NCI-H146 (cell line): ENCODE data around the gene PATZ1.
"Not testable (repeated sequence)": the region's sequence is repeated elsewhere in the genome, so short reads cannot be mapped to it uniquely, and the experiment has no call there.

ENCODE experiments used
- DNase-seq: peaks from one replicate; lab custom pipeline; 2025; lab: John Stamatoyannopoulos, UW

Gene PATZ1, protein sequence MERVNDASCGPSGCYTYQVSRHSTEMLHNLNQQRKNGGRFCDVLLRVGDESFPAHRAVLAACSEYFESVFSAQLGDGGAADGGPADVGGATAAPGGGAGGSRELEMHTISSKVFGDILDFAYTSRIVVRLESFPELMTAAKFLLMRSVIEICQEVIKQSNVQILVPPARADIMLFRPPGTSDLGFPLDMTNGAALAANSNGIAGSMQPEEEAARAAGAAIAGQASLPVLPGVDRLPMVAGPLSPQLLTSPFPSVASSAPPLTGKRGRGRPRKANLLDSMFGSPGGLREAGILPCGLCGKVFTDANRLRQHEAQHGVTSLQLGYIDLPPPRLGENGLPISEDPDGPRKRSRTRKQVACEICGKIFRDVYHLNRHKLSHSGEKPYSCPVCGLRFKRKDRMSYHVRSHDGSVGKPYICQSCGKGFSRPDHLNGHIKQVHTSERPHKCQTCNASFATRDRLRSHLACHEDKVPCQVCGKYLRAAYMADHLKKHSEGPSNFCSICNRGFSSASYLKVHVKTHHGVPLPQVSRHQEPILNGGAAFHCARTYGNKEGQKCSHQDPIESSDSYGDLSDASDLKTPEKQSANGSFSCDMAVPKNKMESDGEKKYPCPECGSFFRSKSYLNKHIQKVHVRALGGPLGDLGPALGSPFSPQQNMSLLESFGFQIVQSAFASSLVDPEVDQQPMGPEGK

DNA sequence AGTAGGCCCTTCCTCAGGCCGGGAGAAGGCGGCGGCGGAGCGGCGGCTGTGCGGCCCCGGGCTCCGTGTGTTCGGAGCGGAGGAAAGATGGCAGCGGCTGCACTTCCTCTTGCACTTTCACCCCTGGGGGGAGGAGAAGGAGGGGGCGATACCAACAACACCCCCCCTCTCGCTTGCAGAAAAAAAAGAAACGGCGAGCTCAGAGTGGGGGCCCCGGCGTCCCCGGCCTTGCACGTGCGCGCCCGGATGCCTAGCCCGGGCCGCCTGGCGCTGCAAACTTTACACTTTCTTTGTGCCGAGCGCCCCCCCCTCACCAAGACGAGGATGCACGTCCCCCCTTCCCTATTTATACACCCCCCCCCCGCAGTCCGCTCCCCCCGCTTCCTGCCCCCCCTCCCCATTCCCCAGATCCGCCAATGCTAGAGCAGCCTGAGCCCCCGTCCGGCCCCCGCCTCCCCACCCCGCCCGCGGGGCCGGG, at the start of gene PATZ1:
TSS of gene PATZ1 (minus strand) at position 92 of the 478 bp plus-strand sequence. CDS start 744 bp downstream, outside the sequence.
- peak; percentile 86 for DNase-seq

DNA sequence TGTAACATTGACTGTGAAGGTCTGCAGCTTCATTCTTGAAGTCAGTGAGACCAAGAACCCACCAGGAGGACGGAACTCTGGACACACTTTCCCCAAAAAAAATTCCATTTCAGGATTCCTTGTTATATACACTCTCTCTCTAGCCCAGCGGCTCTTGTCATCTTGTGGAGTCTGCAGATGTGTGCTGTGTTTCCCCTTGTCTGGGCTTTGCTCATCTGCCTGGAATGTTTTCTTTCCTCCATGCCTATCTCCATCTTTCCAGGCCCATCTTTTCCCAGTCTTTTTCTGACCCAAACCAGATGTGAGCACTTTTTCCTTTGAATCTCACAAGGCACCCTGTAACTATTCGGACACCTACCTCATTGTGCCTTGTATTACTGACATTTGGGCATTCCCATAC, 48.2 kb upstream of the PATZ1 start:
- no peak for DNase-seq

DNA sequence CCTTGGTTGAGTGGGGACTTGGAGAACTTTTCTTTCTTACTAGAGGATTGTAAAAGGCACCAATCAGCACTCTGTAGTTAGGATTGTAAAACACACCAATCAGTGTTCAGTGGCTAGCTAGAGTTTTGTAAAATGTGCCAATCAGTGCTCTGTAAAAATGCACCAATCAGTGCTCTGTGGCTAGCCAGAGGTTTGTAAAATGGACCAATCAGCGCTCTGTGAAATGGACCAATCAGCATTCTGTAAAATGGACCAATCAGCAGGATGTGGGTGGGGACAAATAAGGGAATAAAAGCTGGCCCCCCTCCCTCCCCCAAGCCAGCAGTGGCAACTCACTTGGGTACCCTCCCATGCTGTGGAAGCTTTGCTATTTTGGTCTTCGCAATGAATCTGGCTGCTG, 47.7 kb upstream of the PATZ1 start:
- no peak for DNase-seq

DNA sequence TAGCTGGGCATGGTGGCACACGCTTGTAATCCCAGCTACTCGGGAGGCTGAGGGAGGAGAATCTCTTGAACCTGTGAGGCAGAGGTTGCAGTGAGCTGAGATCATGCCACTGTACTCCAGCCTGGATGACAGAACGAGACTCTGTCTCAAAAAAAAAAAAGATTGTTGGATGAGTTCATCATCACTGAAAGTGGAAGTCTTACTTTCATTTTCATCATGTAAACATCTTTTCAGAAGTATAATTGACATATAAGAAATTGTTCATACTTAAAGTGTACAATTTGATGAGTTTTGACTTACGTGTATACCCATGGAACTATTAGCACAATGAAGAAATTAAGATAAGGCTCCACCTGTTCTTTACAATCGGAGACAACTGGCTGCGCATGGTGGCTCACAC, 32.5 kb upstream of the PATZ1 start:
- DNase-seq, result not testable (repeated sequence)

DNA sequence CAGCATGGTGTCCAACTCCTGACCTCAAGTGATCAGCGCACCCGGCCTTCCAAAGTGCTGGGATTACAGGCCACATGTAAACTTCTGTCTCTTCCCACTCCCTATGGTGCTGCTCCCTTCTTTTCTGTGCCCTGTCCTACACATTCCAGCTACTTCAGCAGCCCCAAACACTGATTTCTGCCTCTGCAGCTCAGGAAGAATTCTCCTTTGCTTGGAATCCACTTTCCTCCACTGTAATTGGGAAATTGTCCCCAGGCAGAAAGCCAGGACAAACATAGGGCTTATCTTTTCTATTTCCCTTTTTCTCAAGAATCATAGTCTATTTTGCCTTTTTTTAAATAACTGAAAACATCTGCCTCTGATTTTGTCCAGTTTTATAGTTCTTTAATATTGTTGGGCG, 32.0 kb upstream of the PATZ1 start:
- DNase-seq, result no peak

DNA sequence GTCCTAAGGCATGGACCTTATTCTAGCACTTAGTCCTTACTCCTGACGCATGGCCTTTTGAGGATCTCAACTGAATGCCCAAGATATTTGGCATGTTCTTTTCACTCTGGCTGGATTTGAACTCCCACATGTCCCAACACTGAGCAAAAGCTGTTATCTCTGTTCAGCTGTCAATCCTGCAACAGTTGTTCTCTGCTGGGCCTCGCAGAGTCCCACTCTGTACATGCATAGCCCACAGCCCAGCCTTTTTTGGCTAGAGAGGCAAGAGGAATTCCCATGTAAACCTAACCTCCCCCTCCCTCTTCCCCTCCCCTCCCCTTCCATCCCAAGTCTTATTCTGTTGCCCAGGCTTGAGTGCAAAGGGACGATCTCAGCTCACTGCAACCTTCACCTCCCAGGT, 31.5 kb upstream of the PATZ1 start:
- DNase-seq, result no peak

DNA sequence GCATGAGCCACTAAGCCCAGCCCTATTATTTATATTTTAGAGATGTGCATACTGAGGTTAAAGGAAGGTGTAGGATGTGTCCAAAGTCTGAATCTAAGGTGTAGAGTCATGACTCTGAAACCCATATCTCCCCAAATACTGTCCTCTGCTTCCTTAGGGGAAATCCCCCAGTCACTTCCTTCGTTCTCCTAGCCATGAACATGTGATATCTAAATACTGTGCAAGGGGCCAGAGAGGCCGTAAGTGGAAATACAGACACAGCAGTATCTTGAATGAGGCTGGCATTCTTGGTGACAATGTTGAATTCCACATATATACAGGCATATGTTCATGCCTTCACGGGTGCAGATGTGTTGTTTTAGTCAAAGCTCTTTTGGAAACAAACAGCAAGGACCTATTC, 21.3 kb upstream of the PATZ1 start:
- no peak for DNase-seq

DNA sequence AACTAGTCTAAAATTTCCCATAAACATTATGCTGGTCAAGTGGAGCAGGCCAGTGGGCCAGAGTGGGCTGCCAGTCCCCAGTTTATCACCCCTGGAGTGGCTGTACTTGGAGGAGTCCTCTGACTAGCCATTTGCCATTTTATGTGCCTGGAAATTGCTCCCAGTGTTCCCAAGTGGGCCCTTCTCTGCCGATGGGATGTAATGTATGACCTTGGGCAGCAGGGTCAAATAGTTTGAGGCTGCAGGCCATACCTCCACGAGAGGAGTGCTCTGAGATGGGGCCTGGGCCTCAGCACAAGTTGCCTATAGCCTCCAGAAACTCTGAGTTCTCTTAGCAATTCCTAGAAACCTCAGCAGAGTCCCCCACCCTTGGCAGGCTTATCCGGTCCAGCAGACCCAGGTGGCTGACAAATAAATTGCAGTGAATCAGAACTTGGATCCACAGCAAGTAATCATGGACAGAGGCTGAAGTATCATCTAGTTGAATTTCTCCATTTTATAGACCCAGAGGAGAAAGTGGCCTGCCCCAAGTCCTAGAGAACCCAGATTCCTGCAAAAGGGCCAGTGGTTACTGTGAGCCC, 17.8 kb upstream of the PATZ1 start:
- no peak for DNase-seq

DNA sequence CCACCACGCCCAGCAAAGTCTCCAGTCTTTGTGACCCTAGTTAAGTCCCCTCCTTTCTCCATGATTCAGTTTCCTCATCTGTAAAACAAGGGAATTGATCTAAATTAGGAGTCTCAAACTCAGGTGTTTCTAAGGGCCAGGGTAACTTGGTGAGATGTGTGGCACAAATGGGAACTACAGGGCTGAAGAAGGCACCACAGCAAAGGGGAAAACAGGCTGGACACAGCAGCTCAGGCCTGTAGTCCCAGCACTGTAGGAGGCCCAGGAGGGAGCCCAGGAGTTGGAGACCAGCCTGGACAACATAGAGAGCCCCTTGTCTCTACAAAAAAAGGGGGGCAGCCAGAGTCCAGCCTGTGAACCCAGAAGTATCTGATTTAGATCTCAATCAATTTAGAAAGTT, 15.6 kb upstream of the PATZ1 start:
- DNase-seq, result no peak

DNA sequence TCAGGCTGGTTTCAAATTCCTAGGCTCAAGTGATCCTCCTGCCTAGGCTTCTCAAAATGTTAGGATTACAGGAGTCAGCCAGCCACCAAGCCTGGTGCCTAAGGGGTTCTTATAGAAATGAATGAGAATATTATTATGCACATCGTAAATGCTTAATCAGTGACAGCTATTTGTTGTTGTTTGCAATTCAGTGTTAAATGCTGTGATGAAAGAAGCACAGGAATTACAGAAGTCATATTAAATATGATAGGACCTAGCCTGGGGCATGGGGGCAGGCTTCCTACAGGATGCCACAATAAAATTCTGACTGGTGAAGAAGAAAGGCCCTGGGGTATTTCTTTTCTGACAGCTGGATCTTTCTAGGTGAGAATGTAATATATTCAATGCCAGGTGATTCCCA, 13.9 kb upstream of the PATZ1 start:
- DNase-seq, result no peak

DNA sequence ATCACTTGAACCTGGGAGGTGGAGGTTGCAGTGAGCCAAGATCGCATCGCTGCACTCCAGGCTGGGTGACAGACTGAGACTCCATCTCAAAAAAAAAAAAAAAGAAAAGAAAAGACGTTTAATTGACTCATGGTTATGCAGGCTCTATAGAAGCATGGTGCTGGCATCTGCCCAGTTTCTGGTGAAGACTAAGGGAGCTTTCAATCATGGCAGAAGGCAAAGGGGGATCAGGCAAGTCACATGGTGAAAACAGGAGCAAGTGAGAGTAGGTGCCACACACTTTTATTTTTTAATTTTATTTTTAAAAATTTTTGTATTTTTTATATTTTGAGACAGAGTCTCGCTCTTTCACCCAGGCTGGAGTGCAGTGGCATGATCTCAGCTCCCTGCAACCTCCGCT, 8.4 kb upstream of the PATZ1 start:
- no peak for DNase-seq

DNA sequence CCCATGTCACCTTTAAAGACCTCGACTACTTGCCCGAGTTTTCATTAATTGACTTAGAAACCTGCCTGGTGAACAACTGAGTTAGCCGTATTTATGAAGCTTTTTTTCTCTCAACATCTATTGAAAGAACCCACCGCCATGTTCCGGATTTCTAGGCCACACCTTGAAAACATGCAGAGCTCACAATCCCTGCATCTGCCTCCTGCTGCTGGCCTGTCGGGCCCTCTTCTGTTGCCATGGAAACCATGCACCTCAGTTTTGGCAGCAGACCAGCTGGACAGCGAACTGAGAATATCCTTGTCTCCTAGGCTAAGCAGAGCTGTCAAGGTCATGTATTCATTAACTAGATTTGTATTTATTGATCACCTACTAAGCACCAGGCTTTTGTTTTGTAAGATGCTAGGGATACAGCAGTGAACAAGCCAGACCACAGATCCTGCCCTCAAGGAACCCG, 4.3 kb upstream of the PATZ1 start:
- peak; percentile 79 for DNase-seq

DNA sequence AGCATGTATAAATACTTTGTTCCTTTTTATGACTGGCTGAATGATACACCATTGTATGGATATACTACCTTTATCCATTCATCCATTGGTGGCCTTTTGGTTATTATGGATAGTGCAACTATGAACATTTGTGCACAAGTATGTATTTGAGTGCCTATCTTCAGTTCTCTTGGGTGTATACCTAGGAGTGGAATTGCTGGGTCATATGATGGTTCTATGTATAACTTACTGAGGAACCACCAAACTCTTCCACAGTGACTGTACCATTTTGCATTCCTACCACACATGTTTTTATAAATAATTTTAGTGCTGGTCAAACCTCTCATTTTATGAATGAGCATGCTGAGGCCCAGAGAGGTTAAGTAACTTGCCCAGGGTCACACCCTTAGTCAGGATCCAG, 3.8 kb upstream of the PATZ1 start:
- DNase-seq, result no peak

DNA sequence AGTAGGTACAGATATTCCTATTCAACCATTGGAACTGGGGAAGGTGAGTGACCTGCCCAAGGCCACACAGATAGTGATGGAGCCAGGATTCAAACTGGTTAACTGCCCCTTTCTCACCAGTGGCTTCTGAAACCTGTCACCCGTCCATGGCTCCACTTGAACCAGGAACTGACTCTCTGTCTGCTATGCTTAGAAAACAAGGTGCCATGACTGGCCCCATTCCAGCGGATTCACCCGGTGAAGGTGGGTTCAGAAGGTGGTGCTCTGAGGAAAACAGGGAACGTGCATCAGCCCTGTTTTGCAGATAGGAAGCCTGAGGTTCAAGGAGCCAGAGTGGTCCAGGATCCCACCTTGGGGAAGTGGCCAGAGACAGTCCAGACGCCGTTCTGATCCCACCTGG, 2.6 kb upstream of the PATZ1 start:
- DNase-seq, result no peak

DNA sequence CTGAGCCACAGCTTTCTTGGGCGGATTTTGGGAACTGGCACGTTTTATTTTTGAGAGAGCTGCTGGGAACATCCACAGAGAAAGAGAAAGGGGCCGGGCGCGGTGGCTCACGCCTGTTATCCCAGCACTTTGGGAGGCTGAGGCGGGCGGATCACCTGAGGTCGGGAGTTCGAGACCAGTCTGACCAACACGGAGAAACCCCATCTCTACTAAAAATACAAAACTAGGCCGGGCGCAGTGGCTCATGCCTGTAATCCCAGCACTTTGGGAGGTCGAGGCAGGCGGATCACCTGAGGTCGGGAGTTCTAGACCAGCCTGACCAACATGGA, 1.8 kb upstream of the PATZ1 start:
- DNase-seq, result not testable (repeated sequence)

DNA sequence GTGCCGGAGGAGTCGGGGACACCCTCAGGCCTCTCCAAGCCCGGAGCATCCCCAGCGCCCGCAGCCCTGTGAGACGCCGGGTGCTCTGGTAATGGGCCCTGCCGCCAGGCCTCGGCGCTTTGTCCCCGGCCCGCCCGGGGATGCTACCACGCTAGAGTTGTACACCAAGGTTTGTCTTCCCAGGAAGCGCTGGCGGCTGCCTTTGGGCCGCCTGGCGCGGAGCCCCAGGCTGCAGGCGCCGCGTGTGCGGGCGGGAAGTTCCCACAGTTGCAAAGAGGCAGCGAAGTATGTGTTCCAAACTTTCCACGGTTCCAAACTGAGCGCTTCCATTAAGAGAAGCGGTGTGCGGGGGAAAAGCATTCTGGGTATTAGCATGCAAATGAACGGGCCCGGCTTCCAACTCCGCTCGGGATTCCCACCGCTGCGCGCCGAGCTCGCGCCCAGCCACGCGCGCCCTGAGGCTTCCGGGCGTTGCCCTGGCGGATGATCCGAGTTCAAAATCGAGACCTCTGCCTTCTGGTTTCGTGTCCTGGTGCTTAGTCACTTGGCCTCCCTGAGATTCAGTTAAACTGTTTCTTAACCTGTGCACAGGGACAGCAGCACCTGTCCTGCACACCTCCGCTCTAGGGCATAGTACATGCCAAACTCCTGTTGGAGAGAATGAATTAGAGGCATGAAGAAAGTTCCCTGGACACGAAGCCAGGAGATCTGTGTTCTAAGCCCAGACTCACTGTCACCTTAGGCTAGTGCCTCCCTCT, 1.3 kb upstream of the PATZ1 start:
- DNase-seq, result peak; percentile 76

DNA sequence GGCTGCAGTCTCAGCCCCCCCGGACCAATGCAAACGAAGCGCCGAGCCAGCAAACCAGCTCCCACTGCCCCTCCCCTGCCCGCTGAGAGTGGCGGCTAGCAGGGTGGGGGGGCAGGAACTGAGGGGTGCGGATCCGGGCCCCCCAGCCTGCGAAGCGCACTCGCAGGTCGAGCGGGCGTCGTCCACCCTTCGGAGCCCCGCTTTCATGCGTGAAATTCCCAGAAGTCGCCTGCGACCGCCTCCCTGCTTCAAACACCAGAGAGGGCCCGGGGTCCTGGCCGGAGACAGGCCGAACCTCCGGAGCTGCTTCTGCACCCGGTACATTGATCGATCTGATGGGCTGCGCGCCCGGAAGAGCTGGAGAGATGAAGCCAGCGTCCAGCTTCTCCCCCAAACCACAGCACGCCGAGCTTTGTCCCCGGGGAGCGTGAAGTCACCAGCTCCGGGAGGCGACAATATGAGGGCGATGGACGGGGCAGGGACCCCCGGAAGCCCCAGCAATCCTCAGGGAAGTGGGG, 646 bp upstream of the PATZ1 start:
- peak; percentile 72 for DNase-seq

DNA sequence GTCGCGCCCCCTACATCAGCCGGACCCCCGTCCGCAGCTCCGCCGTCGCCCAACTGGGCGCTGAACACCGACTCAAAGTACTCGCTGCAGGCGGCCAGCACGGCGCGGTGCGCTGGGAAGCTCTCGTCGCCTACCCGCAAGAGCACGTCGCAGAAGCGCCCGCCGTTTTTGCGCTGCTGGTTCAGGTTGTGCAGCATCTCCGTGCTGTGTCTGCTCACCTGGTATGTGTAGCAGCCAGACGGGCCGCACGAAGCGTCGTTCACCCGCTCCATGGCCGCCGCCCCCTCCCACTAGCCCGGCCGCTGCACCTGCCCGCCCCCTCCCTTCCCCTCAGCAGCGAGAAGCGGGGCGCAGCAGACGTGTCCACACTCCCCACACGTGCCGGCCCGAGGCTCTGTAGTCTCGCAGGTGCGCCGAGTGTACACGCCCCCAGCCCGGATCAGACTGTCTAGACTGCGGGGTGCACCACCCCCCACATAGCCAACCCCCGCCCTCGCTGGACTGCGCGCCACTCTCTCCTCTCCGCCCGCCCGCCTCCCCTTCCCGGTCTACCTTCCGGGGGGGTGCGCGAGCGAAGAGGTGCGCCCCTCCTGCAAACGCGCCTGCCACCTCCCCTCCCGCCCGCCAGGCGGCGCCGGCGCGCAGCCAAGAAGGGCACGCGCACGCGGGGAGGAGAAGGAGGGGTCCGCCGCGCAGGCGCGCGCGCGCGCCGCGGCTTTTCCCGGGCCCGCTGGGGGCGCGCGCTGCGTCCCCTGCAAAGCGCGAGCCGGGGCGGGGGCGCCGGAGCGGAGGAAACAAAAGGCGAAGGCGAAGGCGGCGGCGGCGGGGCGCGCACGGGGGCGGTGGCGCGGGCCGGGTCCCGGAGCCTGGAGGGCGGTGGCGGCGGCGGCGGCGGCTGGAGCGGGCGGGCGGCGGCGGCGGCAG, 553 bp downstream of the PATZ1 start:
- DNase-seq, result peak; percentile 78

DNA sequence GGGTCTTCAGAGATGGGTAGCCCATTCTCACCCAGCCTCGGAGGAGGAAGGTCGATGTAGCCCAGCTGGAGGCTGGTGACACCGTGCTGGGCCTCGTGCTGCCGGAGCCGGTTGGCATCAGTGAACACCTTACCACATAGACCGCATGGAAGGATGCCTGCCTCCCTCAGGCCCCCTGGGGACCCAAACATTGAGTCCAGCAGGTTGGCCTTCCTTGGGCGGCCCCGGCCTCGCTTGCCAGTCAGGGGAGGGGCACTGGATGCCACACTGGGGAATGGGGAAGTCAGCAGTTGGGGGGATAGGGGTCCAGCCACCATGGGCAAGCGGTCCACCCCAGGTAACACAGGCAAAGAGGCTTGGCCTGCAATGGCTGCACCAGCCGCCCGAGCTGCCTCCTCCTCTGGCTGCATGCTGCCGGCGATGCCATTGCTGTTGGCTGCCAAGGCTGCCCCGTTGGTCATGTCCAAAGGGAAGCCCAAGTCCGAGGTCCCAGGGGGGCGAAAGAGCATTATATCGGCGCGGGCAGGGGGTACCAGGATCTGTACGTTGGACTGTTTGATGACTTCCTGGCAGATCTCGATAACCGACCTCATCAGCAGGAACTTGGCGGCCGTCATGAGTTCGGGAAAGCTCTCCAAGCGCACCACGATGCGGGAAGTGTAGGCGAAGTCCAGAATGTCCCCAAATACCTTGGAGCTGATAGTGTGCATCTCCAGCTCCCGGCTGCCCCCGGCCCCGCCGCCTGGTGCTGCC, 1.4 kb downstream of the PATZ1 start:
- no peak for DNase-seq

DNA sequence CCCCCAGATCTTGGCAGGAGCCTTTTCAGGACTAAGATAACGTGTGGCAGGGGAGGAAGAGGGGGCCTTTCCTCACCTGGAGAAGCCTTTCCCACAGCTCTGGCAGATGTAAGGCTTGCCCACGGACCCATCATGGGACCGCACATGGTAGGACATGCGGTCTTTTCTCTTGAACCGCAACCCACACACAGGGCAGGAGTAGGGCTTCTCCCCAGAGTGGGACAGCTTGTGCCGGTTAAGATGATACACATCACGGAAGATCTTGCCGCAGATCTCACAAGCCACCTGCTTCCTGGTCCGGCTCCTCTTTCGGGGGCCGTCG, 1.9 kb downstream of the PATZ1 start:
- no peak for DNase-seq
